Skeletal muscle cell (primary cell): ENCODE measurements around the gene AGAP2.
"Not testable (repeated sequence)": the region's sequence is repeated elsewhere in the genome, so short reads cannot be mapped to it uniquely, and the experiment has no call there.

Source experiments
- DNase-seq: peaks from one replicate; pipeline ENCODE4 v3.0.0-alpha.2; 2010; ENCODE audit warnings: low read depth
- H3K4me3 ChIP-seq: 2 replicates; pipeline ENCODE4 v1.5.1; 2011; ENCODE audit warnings: low read depth, mild to moderate bottlenecking, control low read depth, low read length, moderate library complexity

AGAP2 gene

GRCh38 chr12:57726884-57727757, 11.4 kb downstream of the AGAP2 start:
- H3K4me3 ChIP-seq: peak overlapping the region; percentile 63

GRCh38 chr12:57726151-57726883, 12.2 kb downstream of the AGAP2 start:
- H3K4me3 ChIP-seq: peak overlapping the region; percentile 63

More at GRCh38 chr12:57726884-57727757, 11.4 kb downstream of the AGAP2 start:
- DNase-seq: no peak

GRCh38 chr12:57725851-57726150, 12.7 kb downstream of the AGAP2 start:
- H3K4me3 ChIP-seq: peak overlapping the region; percentile 63
- DNase-seq: no peak

More at GRCh38 chr12:57726151-57726883, 12.2 kb downstream of the AGAP2 start:
- no peak for DNase-seq

- no peak overlapping the region for H3K4me3 ChIP-seq
- DNase-seq: no peak
Measured at GRCh38 chr12:57724936-57725740, 13.4 kb downstream of the AGAP2 start.

GRCh38 chr12:57724003-57724935, 14.3 kb downstream of the AGAP2 start:
- no peak overlapping the region for H3K4me3 ChIP-seq
- DNase-seq: no peak

GRCh38 chr12:57723630-57723962, 14.9 kb downstream of the AGAP2 start:
- no peak for DNase-seq
- H3K4me3 ChIP-seq: no peak overlapping the region

- no peak overlapping the region for H3K4me3 ChIP-seq
- no peak for DNase-seq
Measured at GRCh38 chr12:57722716-57723629, 15.6 kb downstream of the AGAP2 start.

GRCh38 chr12:57721846-57722608, 16.5 kb downstream of the AGAP2 start:
- not testable (repeated sequence) for H3K4me3 ChIP-seq

GRCh38 chr12:57720606-57721595, 17.6 kb downstream of the AGAP2 start:
- no peak for DNase-seq
- H3K4me3 ChIP-seq: no peak overlapping the region

More at GRCh38 chr12:57721846-57722608, 16.5 kb downstream of the AGAP2 start:
- not testable (repeated sequence) for DNase-seq

GRCh38 chr12:57719777-57720605, 18.6 kb downstream of the AGAP2 start:
- no peak overlapping the region for H3K4me3 ChIP-seq
- DNase-seq: no peak

GRCh38 chr12:57718641-57719528, 19.7 kb downstream of the AGAP2 start:
- no peak for DNase-seq
- no peak overlapping the region for H3K4me3 ChIP-seq

GRCh38 chr12:57717846-57718640, 20.5 kb downstream of the AGAP2 start:
- DNase-seq: no peak
- H3K4me3 ChIP-seq: no peak overlapping the region

- no peak for DNase-seq
- no peak overlapping the region for H3K4me3 ChIP-seq
Measured at GRCh38 chr12:57717131-57717530, 21.4 kb downstream of the AGAP2 start.

GRCh38 chr12:57716305-57716704, 22.2 kb downstream of the AGAP2 start:
- H3K4me3 ChIP-seq: no peak overlapping the region
- DNase-seq: no peak
